B cell (primary cell): ENCODE results near the gene BLOC1S2. TPM values are rescaled to one million over a fixed set of nuclear protein-coding genes. Genes with fewer than 3 reads are reported as not detected.
A peak's percentile ranks its signal among the peaks of the same experiment; 100 is the strongest.
"Not testable (repeated sequence)": the region's sequence is repeated elsewhere in the genome, so short reads cannot be mapped to it uniquely, and the experiment has no call there.

Experiments
- ATAC-seq: fragments of 200-7000 bp; cut with Tn5 transposase; one replicate; pipeline ENCODE4 v1.10.0; 2021; ENCODE audit warnings: low read depth, mild to moderate bottlenecking, moderate number of reproducible peaks, moderate library complexity
- CTCF ChIA-PET: fragments of 350-600 bp; sonication (Branson Sonifier 250); formaldehyde crosslinking; loops from one replicate; lab custom pipeline; 2021; ENCODE audit warnings: antibody characterized with exemption, inconsistent platforms; lab: Charles Lee
- POLR2A ChIA-PET: fragments of 350-600 bp; sonication (Branson Sonifier 250); formaldehyde crosslinking; loops from one replicate; lab custom pipeline; 2021; ENCODE audit warnings: antibody characterized with exemption; lab: Charles Lee
- DNase-seq: peaks from one replicate; pipeline ENCODE4 v3.0.0; 2013
- H2AFZ ChIP-seq: 2 replicates; pipeline ENCODE4 v1.6.1; 2012; ENCODE audit warnings: mild to moderate bottlenecking, low read depth, low read length; ENCODE audit not compliant: insufficient read depth, poor library complexity, severe bottlenecking
- H3K27ac ChIP-seq, 2 donors: 1 replicate in 1 of 2; 2 replicates in 1 of 2; pipeline ENCODE4 v1.5.1; 2012 to 2013; ENCODE audit warnings: low read length in 2 of 2, mild to moderate bottlenecking in 2 of 2, moderate library complexity in 1 of 2
- H3K27me3 ChIP-seq, 4 experiments: fragments of 200-600 bp in 1 of 4; sonication (generic) in 1 of 4; replicated peaks in 1 of 4; 1 replicate in 2 of 4; 2 replicates in 2 of 4; pipeline versions ENCODE4 v1.6.1 to v1.7.0; 2013 to 2016; ENCODE audit warnings: low read length in 3 of 4, mild to moderate bottlenecking in 2 of 4, mixed read lengths in 1 of 4, moderate library complexity in 1 of 4; ENCODE audit not compliant: insufficient read depth in 4 of 4, control insufficient read depth in 3 of 4; ENCODE audit errors: control extremely low read depth in 1 of 4
- H3K36me3 ChIP-seq, 2 experiments: replicated peaks in 1 of 2; 1 replicate in 1 of 2; 2 replicates in 1 of 2; pipeline versions ENCODE4 v1.6.1 to v1.7.1; 2013; ENCODE audit warnings: low read length in 1 of 2; ENCODE audit not compliant: insufficient read depth in 2 of 2, control insufficient read depth in 1 of 2; ENCODE audit errors: control extremely low read depth in 1 of 2, extremely low read depth in 1 of 2
- H3K4me1 ChIP-seq, 2 donors: fragments of 200-600 bp in 1 of 2; sonication (generic) in 1 of 2; 1 replicate in 1 of 2; 2 replicates in 1 of 2; pipeline versions ENCODE4 v1.5.1 to v1.6.1; 2013 to 2017; ENCODE audit warnings: low read length in 2 of 2; ENCODE audit not compliant: control insufficient read depth in 2 of 2, insufficient read depth in 2 of 2
- H3K4me2 ChIP-seq: replicated peaks from 2 replicates; pipeline ENCODE3; 2012; ENCODE audit warnings: mild to moderate bottlenecking, low read depth, low read length; ENCODE audit not compliant: poor library complexity, severe bottlenecking
- H3K4me3 ChIP-seq, 5 experiments: fragments of 200-600 bp in 1 of 5; sonication (generic) in 1 of 5; 1 replicate in 3 of 5; 2 replicates in 2 of 5; pipeline versions ENCODE4 v1.5.1 to v1.7.0; 2011 to 2016; ENCODE audit warnings: low read length in 4 of 5, mild to moderate bottlenecking in 4 of 5, low read depth in 2 of 5, control low read depth in 1 of 5, moderate library complexity in 1 of 5; ENCODE audit not compliant: insufficient read depth in 1 of 5; ENCODE audit errors: control extremely low read depth in 1 of 5, extremely low read depth in 1 of 5
- H3K79me2 ChIP-seq: fragments of 200-600 bp; sonication (generic); one replicate; pipeline ENCODE4 v1.6.0; 2016; ENCODE audit warnings: low read length; ENCODE audit not compliant: control insufficient read depth, insufficient read depth
- H3K9ac ChIP-seq: fragments of 200-600 bp; sonication (generic); 2 replicates; pipeline ENCODE4 v1.6.1; 2017; ENCODE audit warnings: mild to moderate bottlenecking, low read length, moderate library complexity
- H3K9me3 ChIP-seq, 3 donors: one replicate each; pipeline versions ENCODE4 v1.6.1 to v1.7.1; 2013; ENCODE audit warnings: low read length in 2 of 3; ENCODE audit not compliant: control insufficient read depth in 2 of 3, insufficient read depth in 1 of 3; ENCODE audit errors: control extremely low read depth in 1 of 3
- H4K20me1 ChIP-seq: 2 replicates; pipeline ENCODE4 v1.6.0; 2012; ENCODE audit warnings: mild to moderate bottlenecking, low read length; ENCODE audit not compliant: insufficient read depth, control insufficient read depth, poor library complexity, severe bottlenecking
- H3K27ac Mint-ChIP-seq: one replicate; pipeline ENCODE4 v1.8.0; 2021; ENCODE audit warnings: mixed read lengths
- H3K27me3 Mint-ChIP-seq: one replicate; pipeline ENCODE4 v1.8.0; 2021; ENCODE audit warnings: mixed read lengths
- H3K4me1 Mint-ChIP-seq: one replicate; pipeline ENCODE4 v1.8.0; 2021; ENCODE audit warnings: mixed read lengths
- H3K4me3 Mint-ChIP-seq: one replicate; pipeline ENCODE4 v1.8.0; 2021; ENCODE audit warnings: mixed read lengths
- H3K9me3 Mint-ChIP-seq: one replicate; pipeline ENCODE4 v1.8.0; 2022; ENCODE audit warnings: mixed read lengths; ENCODE audit not compliant: insufficient read depth
- CTCF ChIP-seq: fragments of 200-600 bp; IDR thresholded peaks from one replicate; pipeline ENCODE4 v1.8.0; 2022; ENCODE audit warnings: antibody characterized with exemption, mild to moderate bottlenecking
- WGBS: methylation state at CpG from one replicate; pipeline ENCODE4 v1.1.5; 2013; ENCODE audit warnings: missing lambda C conversion rate; ENCODE audit not compliant: insufficient coverage; 5-methylcytosine and 5-hydroxymethylcytosine counted together
- intact Hi-C: fragments of 100-400 bp; cut with micrococcal nuclease; formaldehyde crosslinking; loops from one replicate; pipeline ENCODE4 v1.10.0; 2022
- polyA plus RNA-seq: library from polyadenylated mRNA; depleted of rRNA; stranded (reverse); fragments of >200 nt; gene quantifications from 2 replicates; pipeline ENCODE4 v1.2.3, GENCODE V29; 2012
- total RNA-seq, 2 donors: library from RNA; stranded (reverse); fragments of 120-200 nt in 1 of 2; gene quantifications; 1 replicate in 1 of 2; 2 replicates in 1 of 2; pipeline versions ENCODE4 v1.2.3 to v1.2.4, GENCODE V29; 2013 to 2022

BLOC1S2 gene
- total and polyA plus RNA-seq, 2 donors (not counting 1 experiment from before 2014, with no cell fraction given) = 47.2 to 48.7 TPM

- Histone ChIP-seq H3K9ac (peak overlapping the region; percentile 43), H3K27ac (peak overlapping the region; percentile 70 to 92), H3K4me1 (peaks cover 51 to 53% of the 10 kb centered on the region in 2 donors), H4K20me1 (no peaks in the 10 kb centered on the region), H3K79me2 (peaks cover 90% of the 10 kb centered on the region), H3K27me3 (no peaks in the 10 kb centered on the region), H3K9me3 (no peaks in the 10 kb centered on the region), H3K36me3 (peaks cover 13 to 33% of the 10 kb centered on the region in 2 experiments), H3K4me3 (peak overlapping the region in 4 of 5 experiments; percentile 18 to 54 (median 30)), H2AFZ (no peak overlapping the region), H3K4me2 (peak overlapping the region; percentile 81)
- Mint-ChIP-seq H3K9me3 (no peaks in the 10 kb centered on the region), H3K4me1 (peaks cover 41% of the 10 kb centered on the region), H3K27ac (no peak overlapping the region), H3K27me3 (no peaks in the 10 kb centered on the region), H3K4me3 (no peak overlapping the region)
- WGBS = 93% methylated on average over 3 of the region's 3 CpGs
- ChIA-PET POLR2A (no interaction called here), CTCF (interaction anchor here (1.6 kb wide), 1 partner anchor 21 kb away, joined by 7 read pairs; no protein-coding TSS in a partner anchor)
- ATAC-seq (peak; percentile 4), DNase-seq (peak; percentile 75)
- TF ChIP-seq CTCF = no peak
- intact Hi-C loops = no loop called here
Measured at GRCh38 chr10:100282907-100283306, 3.6 kb downstream of the BLOC1S2 start.

GRCh38 chr10:100276971-100277370 lies 9.5 kb downstream of the BLOC1S2 start:
- H3K27ac ChIP-seq, H3K27me3 ChIP-seq, POLR2A ChIA-PET, H3K27ac Mint-ChIP-seq, H3K4me2 ChIP-seq, intact Hi-C loops, H2AFZ ChIP-seq, H4K20me1 ChIP-seq, H3K9me3 ChIP-seq, H3K27me3 Mint-ChIP-seq, H3K4me1 Mint-ChIP-seq, H3K4me3 Mint-ChIP-seq, ATAC-seq, H3K9ac ChIP-seq, DNase-seq, H3K4me3 ChIP-seq, CTCF ChIA-PET, H3K4me1 ChIP-seq, H3K9me3 Mint-ChIP-seq: not testable (repeated sequence)
- WGBS = no CpG with 5 or more reads among the region's 31 CpGs
- H3K36me3 ChIP-seq = peaks cover 12 to 52% of the 10 kb centered on the region in 2 experiments
- peaks cover 30% of the 10 kb centered on the region for H3K79me2 ChIP-seq
